Measurements from ENCODE around the gene SLC16A5.
A peak's percentile ranks its signal among the peaks of the same experiment; 100 is the strongest.
"Not testable (repeated sequence)": the region's sequence is repeated elsewhere in the genome, so short reads cannot be mapped to it uniquely, and the experiment has no call there.

SLC16A5 gene, protein sequence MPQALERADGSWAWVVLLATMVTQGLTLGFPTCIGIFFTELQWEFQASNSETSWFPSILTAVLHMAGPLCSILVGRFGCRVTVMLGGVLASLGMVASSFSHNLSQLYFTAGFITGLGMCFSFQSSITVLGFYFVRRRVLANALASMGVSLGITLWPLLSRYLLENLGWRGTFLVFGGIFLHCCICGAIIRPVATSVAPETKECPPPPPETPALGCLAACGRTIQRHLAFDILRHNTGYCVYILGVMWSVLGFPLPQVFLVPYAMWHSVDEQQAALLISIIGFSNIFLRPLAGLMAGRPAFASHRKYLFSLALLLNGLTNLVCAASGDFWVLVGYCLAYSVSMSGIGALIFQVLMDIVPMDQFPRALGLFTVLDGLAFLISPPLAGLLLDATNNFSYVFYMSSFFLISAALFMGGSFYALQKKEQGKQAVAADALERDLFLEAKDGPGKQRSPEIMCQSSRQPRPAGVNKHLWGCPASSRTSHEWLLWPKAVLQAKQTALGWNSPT

DNA sequence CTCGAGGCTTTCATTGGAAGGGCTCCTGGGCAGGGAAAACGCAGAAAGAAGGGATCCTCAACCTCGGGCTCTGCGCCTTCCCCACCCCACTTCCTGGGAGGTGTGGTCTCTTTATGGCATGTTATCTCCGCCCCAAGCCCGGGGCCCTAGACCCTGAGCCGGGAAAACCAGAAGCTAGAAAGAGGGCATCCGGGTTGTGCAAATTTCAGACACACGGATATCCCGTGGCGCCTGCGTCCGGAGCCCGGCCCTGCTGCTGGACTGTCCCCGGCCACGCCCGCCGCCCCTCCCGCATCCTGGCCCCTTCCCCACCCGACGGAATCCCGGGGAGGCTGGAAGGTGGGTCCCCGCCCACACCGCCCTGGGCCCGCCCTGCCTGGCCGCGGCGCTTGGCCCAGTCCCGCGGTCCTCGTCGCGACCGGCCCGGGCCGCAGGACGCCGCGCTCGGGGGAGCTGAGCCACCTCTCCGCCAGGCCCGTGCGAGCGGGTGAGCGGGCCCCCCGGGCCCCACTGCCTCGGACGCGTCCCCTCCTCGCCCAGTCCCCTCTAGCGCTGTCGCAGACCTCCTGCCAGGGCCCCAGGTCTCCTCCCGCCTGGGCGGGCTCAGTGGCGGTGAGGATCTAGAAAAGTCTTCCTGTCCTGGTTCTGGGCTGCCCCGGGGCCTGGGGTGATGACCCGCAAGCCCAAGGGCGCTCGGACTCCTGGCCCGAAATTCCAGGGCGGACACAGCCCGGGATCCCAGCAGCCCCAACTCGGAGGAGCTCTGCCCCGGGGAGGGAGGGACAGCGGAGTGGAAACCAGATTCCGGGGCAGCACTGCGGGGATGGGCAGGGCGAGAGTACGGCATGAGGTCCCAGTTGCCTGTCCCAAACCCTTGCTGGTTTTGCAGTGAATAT, at the start of gene SLC16A5:
TSS of gene SLC16A5 (plus strand) at position 397 of the 896 bp plus-strand sequence. CDS start 5,683 bp downstream, outside the sequence.
- no peak for DNase-seq (ENCODE audit: low read depth)
- H3K4me3 ChIP-seq (ENCODE audit: low read length), result peak within 1 kb of the TSS; percentile 50
- TF ChIP-seq, protein P1, sequence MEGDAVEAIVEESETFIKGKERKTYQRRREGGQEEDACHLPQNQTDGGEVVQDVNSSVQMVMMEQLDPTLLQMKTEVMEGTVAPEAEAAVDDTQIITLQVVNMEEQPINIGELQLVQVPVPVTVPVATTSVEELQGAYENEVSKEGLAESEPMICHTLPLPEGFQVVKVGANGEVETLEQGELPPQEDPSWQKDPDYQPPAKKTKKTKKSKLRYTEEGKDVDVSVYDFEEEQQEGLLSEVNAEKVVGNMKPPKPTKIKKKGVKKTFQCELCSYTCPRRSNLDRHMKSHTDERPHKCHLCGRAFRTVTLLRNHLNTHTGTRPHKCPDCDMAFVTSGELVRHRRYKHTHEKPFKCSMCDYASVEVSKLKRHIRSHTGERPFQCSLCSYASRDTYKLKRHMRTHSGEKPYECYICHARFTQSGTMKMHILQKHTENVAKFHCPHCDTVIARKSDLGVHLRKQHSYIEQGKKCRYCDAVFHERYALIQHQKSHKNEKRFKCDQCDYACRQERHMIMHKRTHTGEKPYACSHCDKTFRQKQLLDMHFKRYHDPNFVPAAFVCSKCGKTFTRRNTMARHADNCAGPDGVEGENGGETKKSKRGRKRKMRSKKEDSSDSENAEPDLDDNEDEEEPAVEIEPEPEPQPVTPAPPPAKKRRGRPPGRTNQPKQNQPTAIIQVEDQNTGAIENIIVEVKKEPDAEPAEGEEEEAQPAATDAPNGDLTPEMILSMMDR (conservative IDR thresholded peaks at IDR 0.05; ENCODE audit: low read depth, low read length), result no peak

DNA sequence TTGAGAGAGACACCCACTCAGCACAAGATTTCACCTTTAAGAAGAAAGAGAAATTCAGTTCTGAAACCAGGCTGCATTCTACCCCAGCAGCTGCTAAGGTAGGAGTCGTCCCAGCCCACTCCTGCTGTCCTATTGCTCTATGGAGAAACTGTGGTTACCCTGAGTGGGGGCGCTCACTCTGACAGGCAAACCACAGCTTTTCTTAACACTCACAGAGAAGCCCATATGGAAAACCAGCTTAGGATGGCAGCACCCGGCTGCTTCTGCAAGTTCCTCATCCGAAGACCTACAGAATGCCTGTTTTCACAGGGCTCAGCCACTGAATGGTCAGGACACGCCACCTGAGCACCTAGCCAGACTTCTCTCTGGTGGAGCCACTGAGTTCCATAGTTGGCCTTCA, 48.5 kb upstream of the SLC16A5 start:
- no peak for DNase-seq (ENCODE audit: low read depth)
- TF ChIP-seq, protein P1 (conservative IDR thresholded peaks at IDR 0.05; ENCODE audit: low read depth, low read length), result no peak
- no peak overlapping the region for H3K4me3 ChIP-seq (ENCODE audit: low read length)

DNA sequence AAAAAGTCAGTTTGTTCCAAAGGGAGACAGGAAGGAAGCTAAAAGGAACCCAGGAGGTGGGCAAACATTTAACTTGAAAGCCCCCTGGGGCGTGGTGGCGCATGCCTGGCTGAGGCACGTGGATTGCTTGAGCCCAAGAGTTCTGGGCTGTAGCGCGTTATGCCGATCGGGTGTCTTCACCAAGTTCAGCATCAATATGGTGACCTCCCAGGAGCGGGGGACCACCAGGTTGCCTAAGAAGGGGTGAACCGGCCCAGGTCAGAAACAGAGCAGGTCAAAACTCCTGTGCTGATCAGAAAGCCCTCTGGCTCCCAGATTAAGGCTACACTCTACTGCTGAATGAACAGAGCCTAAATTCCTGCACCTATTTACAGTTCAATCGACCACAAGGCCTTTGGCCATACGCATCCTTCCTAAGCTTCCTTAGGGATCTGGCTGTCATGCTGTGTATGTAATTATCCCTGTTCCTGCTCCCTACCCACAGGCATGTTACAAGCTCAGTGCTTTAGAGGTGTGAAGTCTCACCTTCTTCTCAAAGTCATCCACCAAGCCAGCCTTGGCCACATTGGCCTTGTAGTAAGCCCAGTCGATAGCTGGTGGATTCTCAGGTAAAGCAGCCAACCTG, 46.0 kb upstream of the SLC16A5 start:
- no peak for DNase-seq (ENCODE audit: low read depth)
- TF ChIP-seq, protein P1 (conservative IDR thresholded peaks at IDR 0.05; ENCODE audit: low read depth, low read length), result no peak

DNA sequence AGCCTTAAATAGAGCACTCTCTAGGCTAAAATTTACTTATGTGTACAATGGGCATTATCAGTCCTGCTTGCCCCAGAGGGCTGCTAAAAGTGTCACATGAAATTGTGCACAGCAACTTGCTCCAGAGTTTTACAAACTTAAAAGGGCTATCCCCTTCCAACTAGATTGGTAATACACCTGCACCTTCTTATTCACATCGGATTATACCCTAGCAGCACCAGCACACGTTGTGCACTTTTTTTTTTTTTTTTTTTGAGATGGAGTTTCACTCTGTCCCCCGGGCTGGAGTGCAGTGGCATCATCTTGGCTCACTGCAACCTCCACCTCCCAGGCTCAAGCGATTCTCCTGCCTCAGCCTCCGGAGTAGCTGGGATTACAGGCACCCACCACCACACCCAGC, 44.0 kb upstream of the SLC16A5 start:
- H3K4me3 ChIP-seq (ENCODE audit: low read length); DNase-seq (ENCODE audit: low read depth): not testable (repeated sequence)

More for the DNA sequence above, 46.0 kb upstream of the SLC16A5 start:
- no peak overlapping the region for H3K4me3 ChIP-seq (ENCODE audit: low read length)

DNA sequence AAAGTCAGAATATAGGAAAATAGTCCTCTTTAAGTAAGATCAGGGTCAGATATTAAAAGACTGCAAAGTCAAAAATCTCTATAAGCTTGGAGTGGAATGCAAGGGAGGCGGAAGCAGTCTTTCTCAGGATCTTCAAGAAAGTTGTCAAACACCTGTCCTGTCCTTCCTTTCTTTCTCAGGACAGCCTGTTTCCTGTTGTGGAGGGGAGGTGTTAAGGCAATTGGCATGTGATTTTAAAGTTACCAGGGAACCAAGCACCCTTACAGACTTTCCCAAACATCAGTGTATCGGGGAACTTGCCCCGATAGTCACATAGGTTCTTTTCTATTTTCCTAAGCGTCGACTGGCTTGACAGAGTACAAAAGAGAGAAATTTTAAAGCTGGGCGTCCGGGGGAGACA, 43.0 kb upstream of the SLC16A5 start:
- DNase-seq (ENCODE audit: low read depth), result no peak
- TF ChIP-seq, protein P1 (conservative IDR thresholded peaks at IDR 0.05; ENCODE audit: low read depth, low read length), result no peak
- no peak overlapping the region for H3K4me3 ChIP-seq (ENCODE audit: low read length)

DNA sequence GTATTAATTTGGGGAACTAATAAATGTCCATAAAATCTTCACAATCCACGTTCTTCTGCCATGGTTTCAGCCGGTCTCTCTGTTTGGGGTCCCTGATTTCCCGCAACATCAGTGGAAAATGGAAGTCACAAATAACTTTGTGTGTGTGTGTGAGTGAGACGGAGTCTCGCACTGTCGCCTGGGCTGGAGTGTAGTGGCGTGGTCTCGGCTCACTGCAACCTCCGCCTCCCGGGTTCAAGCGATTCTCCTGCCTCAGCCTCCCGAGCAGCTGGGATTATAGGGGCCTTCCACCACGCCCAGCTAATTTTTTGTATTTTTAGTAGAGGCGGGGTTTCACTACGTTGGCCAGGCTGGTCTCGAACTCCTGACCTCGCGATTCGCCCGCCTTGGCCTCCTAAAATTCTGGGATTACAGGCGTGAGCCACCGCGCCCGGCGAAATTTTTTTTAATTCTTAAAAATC, 41.8 kb upstream of the SLC16A5 start:
- peak overlapping the region; percentile 92 for H3K4me3 ChIP-seq (ENCODE audit: low read length)
- DNase-seq (ENCODE audit: low read depth), result not testable (repeated sequence)

DNA sequence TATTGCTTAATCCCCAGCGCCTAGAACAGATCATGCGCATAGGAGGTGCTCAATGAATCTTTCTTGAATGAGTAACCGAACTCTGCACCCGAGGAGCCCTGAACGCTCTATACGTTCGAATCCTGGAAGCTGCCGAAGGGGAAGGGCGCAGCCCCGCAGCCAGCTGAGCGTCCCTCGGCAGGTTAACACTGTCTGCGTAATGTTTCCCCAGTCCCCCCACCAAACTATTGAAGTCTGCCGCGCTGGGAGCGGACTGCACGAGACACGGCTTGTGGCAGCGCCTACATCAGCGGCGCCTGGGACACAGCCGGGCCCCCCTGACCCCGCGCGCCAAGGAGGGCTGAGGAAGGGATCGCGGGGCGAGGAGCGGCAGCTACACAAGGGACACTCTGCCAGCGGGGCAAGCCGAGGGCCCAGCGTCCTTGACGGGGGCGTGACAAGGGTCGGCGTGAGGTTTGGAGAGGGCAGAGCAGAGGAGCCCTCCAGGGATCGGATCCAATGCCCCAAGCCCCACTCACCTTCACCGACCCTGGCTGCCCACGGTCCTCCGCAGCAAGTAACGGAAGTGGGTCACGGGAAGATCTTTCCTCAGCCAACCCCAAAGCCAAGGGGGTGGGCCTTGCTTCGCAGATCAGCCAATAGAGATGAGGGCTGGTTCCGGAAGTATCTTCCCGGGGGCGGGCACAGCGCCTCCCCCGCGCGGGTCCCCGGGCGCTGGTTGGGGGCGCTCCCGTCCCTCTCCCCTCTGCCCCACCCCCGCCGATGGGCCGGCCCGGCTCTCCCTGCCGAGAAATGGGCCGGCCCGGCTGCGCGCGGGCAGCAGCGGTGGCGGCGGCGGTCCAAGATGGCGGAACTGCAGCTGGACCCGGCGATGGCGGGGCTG, 41.1 kb upstream of the SLC16A5 start, which contains the start of the genes ATP5PD and KCTD2:
TSS of gene ATP5PD (minus strand) at position 563 of the 883 bp plus-strand sequence. CDS start 4,319 bp downstream, outside the sequence.
TSS of gene KCTD2 (plus strand) at position 819 of the 883 bp plus-strand sequence. CDS start at position 845, 26 bp downstream.
- DNase-seq (ENCODE audit: low read depth), result peak; percentile 92
- TF ChIP-seq, protein P1 (conservative IDR thresholded peaks at IDR 0.05; ENCODE audit: low read depth, low read length), result no peak
- peak within 1 kb of the TSS; percentile 92 for H3K4me3 ChIP-seq (ENCODE audit: low read length)

Data from retinal pigment epithelial cell (primary cell).